GM12878 (cell line): ENCODE results near the gene FRAS1. TPM values are rescaled to one million over a fixed set of nuclear protein-coding genes. Genes with fewer than 3 reads are reported as not detected.
A peak's percentile ranks its signal among the peaks of the same experiment; 100 is the strongest.

Experiments used
- BHLHE40 ChIP-seq, 2 experiments: fragments of 450-650 bp in 1 of 2; IDR thresholded peaks; 2 replicates each; pipeline ENCODE4 v1.6.1; 2011 to 2017; ENCODE audit warnings: low read depth in 2 of 2, borderline replicate concordance in 1 of 2, improper control_type of control experiment in 1 of 2, low read length in 1 of 2, mild to moderate bottlenecking in 1 of 2
- DPF2 ChIP-seq: fragments of 450-650 bp; IDR thresholded peaks from 2 replicates; pipeline ENCODE4 v1.6.1; 2017; ENCODE audit warnings: mild to moderate bottlenecking
- FOXM1 ChIP-seq: IDR thresholded peaks from 2 replicates; pipeline ENCODE4 v1.6.1; 2012; ENCODE audit warnings: low read depth, mild to moderate bottlenecking, inconsistent platforms, low read length, moderate library complexity
- MXI1 ChIP-seq: fragments of 150-350 bp; IDR thresholded peaks from 2 replicates; pipeline ENCODE4 v1.6.1; 2011; ENCODE audit warnings: low read depth, mild to moderate bottlenecking, inconsistent platforms, low read length, improper control_type of control experiment
- RELB ChIP-seq: fragments of 450-650 bp; IDR thresholded peaks from 2 replicates; pipeline ENCODE4 v1.6.1; 2017; ENCODE audit warnings: low read depth, mild to moderate bottlenecking, moderate library complexity
- ZBTB11 ChIP-seq: fragments of 450-650 bp; formaldehyde crosslinking; IDR thresholded peaks from 2 replicates; pipeline ENCODE4 v1.5.0; 2022; ENCODE audit warnings: mild to moderate bottlenecking, missing genetic modification characterization
- polyA plus RNA-seq, 11 experiments: library from polyadenylated mRNA; depleted of rRNA in 4 of 11; unstranded in 6 of 11; stranded (reverse) in 5 of 11; fragments of >200 nt; fragmentation: Nextera tagmentation in 4 of 11; fragmentation: Illumina TruSeq in 1 of 11; extraction: Ambion mirVana in 4 of 11; extraction: Trizol in 1 of 11; gene quantifications; 1 replicate in 1 of 11; 2 replicates in 10 of 11; pipeline versions ENCODE4 v1.2.1 to v1.2.3, GENCODE V29; 2011 to 2016; ENCODE audit warnings: inconsistent platforms in 2 of 11, missing spikeins in 2 of 11, low read depth in 1 of 11
- total RNA-seq, 4 experiments: library from RNA; depleted of rRNA in 3 of 4; stranded (reverse); fragments of >200 nt in 3 of 4; fragmentation: Illumina TruSeq in 1 of 4; extraction: Trizol in 1 of 4; gene quantifications; 2 replicates each; pipeline versions ENCODE4 v1.2.1 to v1.2.3, GENCODE V29; 2013 to 2021
- TF ChIP-seq, protein P1 (sequence below): fragments of 450-650 bp; formaldehyde crosslinking; IDR thresholded peaks from 2 replicates; pipeline ENCODE4 v1.4.0; 2022; ENCODE audit warnings: mild to moderate bottlenecking, moderate library complexity

Gene FRAS1
- total and polyA plus RNA-seq, 10 of the 15 experiments (the other 5 are each of a cell fraction or from before 2014, with no cell fraction given), result 0.08 to 11.7 (median 0.20) TPM

GRCh38 chr4:78129383-78130108, 72.4 kb downstream of the FRAS1 start (continued):
- TF ChIP-seq BHLHE40 (IDR thresholded peaks at IDR 0.05; ENCODE audit: borderline replicate concordance in 1 of 2, low read depth in 2 of 2, low read length in 1 of 2) (peak in 1 of 2 experiments; percentile 68; a peak in 2 of 4 replicates), ZBTB11 (CRISPR knock-in tag) (no peak), DPF2 (0 out of 2 replicates have a peak, but pooled peaks have one; percentile 22), MXI1 (no peak), FOXM1 (no peak), RELB (no peak)
- TF ChIP-seq, protein P1, sequence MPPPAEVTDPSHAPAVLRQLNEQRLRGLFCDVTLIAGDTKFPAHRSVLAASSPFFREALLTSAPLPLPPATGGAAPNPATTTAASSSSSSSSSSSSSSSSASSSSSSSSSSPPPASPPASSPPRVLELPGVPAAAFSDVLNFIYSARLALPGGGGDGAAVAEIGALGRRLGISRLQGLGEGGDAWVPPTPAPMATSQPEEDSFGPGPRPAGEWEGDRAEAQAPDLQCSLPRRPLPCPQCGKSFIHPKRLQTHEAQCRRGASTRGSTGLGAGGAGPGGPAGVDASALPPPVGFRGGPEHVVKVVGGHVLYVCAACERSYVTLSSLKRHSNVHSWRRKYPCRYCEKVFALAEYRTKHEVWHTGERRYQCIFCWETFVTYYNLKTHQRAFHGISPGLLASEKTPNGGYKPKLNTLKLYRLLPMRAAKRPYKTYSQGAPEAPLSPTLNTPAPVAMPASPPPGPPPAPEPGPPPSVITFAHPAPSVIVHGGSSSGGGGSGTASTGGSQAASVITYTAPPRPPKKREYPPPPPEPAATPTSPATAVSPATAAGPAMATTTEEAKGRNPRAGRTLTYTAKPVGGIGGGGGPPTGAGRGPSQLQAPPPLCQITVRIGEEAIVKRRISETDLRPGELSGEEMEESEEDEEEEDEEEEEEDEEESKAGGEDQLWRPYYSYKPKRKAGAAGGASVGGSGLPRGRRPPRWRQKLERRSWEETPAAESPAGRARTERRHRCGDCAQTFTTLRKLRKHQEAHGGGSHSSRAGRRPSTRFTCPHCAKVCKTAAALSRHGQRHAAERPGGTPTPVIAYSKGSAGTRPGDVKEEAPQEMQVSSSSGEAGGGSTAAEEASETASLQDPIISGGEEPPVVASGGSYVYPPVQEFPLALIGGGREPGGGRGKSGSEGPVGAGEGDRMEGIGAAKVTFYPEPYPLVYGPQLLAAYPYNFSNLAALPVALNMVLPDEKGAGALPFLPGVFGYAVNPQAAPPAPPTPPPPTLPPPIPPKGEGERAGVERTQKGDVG (CRISPR knock-in tag), result no peak
